ENCODE results near the gene SPOUT1. TPM values are rescaled to one million over a fixed set of nuclear protein-coding genes. Genes with fewer than 3 reads are reported as not detected.

The SPOUT1 gene
- total and polyA plus RNA-seq, 2 of the 13 experiments (the other 11 are each of a cell fraction or from before 2014, with no cell fraction given), result 39.0 to 45.8 TPM

- no peak; the same call in 1 of the 2 replicates for TF ChIP-seq SMC3 (IDR thresholded peaks at IDR 0.05; ENCODE audit: low read length)
- peak; percentile 94 for TF ChIP-seq GABPB1 (CRISPR knock-in tag; IDR thresholded peaks at IDR 0.05)
- TF ChIP-seq E2F1 (CRISPR knock-in tag; IDR thresholded peaks at IDR 0.05), result 0 out of 2 replicates have a peak, but pooled peaks have one; percentile 78
- TF ChIP-seq IKZF1 (IDR thresholded peaks at IDR 0.05), result no peak
- TF ChIP-seq SOX5 (CRISPR knock-in tag; IDR thresholded peaks at IDR 0.05; ENCODE audit: borderline replicate concordance), result peak; percentile 74; the same call in 1 of the 2 replicates
- TF ChIP-seq ZBTB33 (CRISPR knock-in tag; IDR thresholded peaks at IDR 0.05), result peak; percentile 17; the same call in 1 of the 2 replicates
- peak; percentile 98 for TF ChIP-seq MXD1 (CRISPR knock-in tag; IDR thresholded peaks at IDR 0.05)
- TF ChIP-seq KDM5A (IDR thresholded peaks at IDR 0.05; ENCODE audit: borderline replicate concordance, low read length), result peak; percentile 96
- TF ChIP-seq ZBTB42 (CRISPR knock-in tag; IDR thresholded peaks at IDR 0.05), result peak; percentile 72; the same call in 1 of the 2 replicates
- TF ChIP-seq ZBTB7A (CRISPR knock-in tag; IDR thresholded peaks at IDR 0.05), result peak; percentile 92
- no peak for TF ChIP-seq HMG20A (CRISPR knock-in tag; IDR thresholded peaks at IDR 0.05; ENCODE audit: borderline replicate concordance)
- TF ChIP-seq, protein P1, sequence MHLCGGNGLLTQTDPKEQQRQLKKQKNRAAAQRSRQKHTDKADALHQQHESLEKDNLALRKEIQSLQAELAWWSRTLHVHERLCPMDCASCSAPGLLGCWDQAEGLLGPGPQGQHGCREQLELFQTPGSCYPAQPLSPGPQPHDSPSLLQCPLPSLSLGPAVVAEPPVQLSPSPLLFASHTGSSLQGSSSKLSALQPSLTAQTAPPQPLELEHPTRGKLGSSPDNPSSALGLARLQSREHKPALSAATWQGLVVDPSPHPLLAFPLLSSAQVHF (CRISPR knock-in tag; IDR thresholded peaks at IDR 0.05), result peak; percentile 89
- no peak for TF ChIP-seq ZNF20 (CRISPR knock-in tag; IDR thresholded peaks at IDR 0.05)
- no peak for TF ChIP-seq CCAR2 (optimal IDR thresholded peaks at IDR 0.05; ENCODE audit: low read depth, low read length)
- TF ChIP-seq YEATS4 (CRISPR knock-in tag; IDR thresholded peaks at IDR 0.05; ENCODE audit: borderline replicate concordance), result peak; percentile 97
- TF ChIP-seq ZNF260 (CRISPR knock-in tag; IDR thresholded peaks at IDR 0.05; ENCODE audit: borderline replicate concordance, low read depth), result no peak
- TF ChIP-seq, protein P2, sequence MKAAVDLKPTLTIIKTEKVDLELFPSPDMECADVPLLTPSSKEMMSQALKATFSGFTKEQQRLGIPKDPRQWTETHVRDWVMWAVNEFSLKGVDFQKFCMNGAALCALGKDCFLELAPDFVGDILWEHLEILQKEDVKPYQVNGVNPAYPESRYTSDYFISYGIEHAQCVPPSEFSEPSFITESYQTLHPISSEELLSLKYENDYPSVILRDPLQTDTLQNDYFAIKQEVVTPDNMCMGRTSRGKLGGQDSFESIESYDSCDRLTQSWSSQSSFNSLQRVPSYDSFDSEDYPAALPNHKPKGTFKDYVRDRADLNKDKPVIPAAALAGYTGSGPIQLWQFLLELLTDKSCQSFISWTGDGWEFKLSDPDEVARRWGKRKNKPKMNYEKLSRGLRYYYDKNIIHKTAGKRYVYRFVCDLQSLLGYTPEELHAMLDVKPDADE (CRISPR knock-in tag; IDR thresholded peaks at IDR 0.05), result peak; percentile 88; the same call in 1 of the 2 replicates
- peak; percentile 88; the same call in 1 of the 2 replicates for TF ChIP-seq NAIF1 (CRISPR knock-in tag; IDR thresholded peaks at IDR 0.05; ENCODE audit: borderline replicate concordance)
- peak; percentile 94; the same call in 1 of the 2 replicates for TF ChIP-seq ZNF766 (CRISPR knock-in tag; IDR thresholded peaks at IDR 0.05; ENCODE audit: borderline replicate concordance)
- TF ChIP-seq, protein P3, sequence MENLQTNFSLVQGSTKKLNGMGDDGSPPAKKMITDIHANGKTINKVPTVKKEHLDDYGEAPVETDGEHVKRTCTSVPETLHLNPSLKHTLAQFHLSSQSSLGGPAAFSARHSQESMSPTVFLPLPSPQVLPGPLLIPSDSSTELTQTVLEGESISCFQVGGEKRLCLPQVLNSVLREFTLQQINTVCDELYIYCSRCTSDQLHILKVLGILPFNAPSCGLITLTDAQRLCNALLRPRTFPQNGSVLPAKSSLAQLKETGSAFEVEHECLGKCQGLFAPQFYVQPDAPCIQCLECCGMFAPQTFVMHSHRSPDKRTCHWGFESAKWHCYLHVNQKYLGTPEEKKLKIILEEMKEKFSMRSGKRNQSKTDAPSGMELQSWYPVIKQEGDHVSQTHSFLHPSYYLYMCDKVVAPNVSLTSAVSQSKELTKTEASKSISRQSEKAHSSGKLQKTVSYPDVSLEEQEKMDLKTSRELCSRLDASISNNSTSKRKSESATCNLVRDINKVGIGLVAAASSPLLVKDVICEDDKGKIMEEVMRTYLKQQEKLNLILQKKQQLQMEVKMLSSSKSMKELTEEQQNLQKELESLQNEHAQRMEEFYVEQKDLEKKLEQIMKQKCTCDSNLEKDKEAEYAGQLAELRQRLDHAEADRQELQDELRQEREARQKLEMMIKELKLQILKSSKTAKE (CRISPR knock-in tag; IDR thresholded peaks at IDR 0.05; ENCODE audit: borderline replicate concordance), result peak; percentile 84
- no peak for TF ChIP-seq TCF7L2 (IDR thresholded peaks at IDR 0.05; ENCODE audit: low read depth, low read length)
- TF ChIP-seq MIXL1 (CRISPR knock-in tag; IDR thresholded peaks at IDR 0.05), result peak; percentile 76
These were observed 42.7 kb downstream of the SPOUT1 start, which contains the start of gene TBC1D13 (continued) for GRCh38 chr9:128786681-128787601.
